NCI-H1694 (cell line): ENCODE data around the gene ASAH2B.
"Not testable (repeated sequence)": the region's sequence is repeated elsewhere in the genome, so short reads cannot be mapped to it uniquely, and the experiment has no call there.

ENCODE experiments used
- DNase-seq: peaks from one replicate; lab custom pipeline; 2025; lab: John Stamatoyannopoulos, UW

Gene ASAH2B

DNA sequence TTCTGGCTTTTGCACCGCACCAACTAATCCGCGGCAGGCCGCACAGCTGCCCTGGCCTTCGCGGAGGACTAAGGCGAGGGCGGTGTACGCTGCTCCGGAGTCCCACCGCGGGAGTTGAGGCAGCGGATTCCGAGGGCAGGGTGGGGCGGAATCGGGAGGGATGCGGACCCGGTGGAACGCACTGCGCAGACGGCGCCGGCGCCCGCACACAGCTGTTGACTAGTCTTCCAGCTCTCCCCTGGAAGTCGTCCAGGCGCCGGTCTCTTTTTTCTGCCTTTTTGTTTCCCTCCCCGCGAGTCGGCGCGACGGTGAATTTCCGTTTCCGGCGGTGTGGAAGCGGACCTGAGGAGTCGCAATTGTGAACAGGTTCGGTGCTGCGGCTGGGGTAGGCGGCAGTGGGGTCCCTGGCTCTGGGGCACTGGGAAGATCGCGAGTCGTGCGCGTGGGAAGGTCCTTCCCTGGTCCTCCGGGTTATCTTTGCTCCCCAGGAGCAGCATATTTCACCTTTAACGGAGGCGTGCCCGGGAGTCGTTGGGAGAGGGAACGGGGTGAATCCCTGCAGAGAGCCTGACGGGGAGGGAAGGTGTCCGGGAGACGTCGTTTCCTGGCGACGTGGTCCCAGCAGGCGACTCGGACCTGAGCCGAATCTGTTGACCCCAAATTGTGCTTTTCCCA is at the start of gene ASAH2B:
ASAH2B (plus strand) TSS at position 319 of the 675 bp plus-strand sequence. CDS start 5,195 bp downstream, outside the sequence.
- peak; percentile 66 for DNase-seq

DNA sequence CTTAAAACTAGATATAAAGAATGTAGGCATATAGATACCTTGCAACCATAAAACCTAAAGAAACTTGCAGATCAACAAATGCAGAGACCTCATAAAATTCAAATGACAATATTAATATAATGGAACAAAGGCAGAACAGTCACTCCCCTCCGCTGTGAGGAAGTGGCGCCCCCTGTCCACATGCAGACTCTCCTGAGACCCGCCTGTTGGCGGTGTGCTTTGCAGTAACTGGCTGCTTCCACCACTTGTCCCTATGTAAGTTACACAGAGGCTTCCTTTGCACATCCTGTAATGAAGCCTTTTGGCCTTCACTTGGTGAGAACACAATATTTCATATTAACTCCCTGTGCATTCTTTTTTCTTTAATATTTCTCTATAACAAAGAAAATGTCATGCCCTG is 41.9 kb upstream of the ASAH2B start:
- not testable (repeated sequence) for DNase-seq

DNA sequence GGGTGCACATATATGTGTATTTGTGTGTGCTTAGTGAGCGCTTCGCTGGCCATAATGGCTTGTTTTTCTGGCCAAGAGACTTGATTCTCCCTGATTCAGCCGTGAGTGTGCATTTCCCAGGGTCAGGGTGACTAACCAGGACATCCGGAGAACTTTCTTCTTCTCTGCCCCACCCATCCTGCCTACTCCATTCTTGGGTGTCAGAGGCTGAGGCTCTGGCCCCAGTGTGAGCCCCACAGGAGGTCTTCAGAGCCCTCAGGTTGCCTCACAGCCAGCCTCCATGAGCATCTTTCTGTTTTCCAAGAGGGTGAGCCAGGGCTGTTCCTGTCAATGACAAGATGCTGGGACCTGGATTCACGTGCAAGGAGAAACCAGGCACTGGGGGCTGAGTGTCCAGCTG is 37.8 kb upstream of the ASAH2B start:
- not testable (repeated sequence) for DNase-seq

DNA sequence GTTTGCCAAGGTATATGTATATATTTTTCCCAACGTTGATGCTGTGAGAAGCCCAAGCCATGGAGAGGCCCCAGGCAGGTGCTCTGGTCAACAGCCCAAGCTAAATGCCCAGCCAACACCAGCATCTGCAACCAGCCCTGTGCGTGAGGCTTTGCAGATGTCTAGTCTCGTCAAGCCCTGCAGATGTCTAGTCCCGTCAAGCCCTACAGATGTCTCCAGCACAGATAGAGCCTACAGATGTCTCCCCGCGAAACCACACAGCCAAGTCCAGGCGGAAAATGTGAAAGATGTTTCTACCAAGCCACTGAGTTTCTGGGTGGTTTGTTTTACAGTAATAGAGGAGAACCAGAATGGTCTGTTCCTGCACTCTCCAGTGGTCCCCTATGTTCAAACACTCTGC is 36.7 kb upstream of the ASAH2B start:
- DNase-seq, result not testable (repeated sequence)

DNA sequence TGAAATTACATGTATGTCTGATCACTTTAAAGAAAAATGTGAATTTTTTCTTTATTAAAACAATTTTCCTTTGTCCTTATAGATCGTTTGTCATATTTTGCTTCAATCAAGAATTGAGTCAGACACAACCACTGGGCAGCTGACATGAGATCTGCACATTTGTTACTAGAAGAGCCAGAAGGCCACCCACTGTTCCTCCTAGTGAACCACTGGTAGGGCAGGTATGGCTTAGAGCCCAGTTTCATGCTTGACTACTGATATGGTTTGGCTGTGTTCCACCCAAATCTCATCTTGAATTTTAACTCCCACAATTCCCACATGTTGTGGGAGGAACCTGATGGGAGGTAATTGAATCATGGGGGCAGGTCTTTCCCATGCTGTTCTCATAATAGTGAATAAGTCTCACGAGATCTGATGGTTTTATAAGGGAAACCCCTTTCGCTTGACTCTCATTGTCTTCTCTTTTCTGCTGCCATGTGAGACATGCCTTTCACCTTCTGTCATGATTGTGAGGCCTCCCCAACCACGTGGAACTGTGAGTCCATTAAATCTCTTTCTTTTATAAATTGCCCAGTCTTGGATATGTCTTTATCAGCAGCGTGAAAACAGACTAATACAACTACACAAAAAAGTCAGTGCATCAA is 35.2 kb upstream of the ASAH2B start:
- DNase-seq, result peak; percentile 54

DNA sequence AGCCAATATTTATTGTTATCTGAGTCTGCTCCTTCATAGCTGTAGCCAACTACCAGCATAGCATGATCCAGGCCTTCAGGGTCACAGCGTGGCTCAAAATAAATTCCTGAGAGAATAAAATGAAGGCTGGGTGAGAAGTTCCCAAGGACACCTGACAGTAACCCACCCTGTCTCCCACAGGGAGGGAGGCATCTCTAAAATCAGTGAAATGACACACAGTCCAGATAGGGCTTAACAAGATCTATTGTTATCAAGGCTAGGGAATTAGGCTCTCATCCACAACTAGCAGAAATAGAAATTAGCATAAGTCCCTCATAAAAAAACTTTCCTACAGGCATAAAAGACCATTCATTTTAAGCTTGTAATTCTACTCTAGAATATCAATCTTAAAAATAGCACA is 33.7 kb upstream of the ASAH2B start:
- not testable (repeated sequence) for DNase-seq

DNA sequence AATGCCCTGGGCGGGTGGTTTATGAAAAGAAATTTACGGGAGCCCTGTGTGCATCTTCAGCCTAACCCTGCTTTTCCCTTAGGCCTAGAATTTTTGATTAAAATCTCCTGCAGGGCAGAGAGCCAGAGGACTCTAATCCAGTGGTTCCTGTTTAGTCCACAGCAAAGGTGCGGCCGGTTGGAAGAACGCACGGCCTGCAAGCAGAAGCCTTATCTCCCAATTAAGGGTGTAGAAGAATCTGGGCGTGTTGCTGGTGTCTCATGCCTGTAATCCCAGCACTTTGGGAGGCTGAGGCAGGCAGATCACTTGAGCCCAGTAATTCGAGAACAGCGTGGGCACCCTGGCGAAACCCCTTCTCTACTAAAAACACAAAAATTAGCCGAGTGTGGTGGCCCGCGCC is 29.5 kb upstream of the ASAH2B start:
- not testable (repeated sequence) for DNase-seq

DNA sequence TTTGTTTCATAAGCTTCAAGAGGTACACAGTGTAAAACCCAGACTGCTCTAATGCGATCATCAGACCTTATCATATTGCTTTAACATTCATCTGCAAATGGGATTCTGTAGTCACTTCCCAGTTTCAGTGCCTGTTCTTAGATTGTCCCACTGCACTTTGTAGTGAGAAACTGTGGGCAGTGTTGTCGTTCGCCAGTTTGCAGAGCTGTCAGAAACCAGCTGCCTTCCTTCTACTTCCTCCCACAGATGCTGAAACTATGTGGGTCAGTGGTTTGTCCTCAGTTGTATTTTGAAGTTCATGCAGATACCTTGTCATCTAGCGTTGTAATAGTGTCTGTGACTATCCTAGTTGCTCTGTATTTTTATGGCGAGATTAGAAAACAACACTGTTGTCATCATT is 15.9 kb upstream of the ASAH2B start:
- DNase-seq, result not testable (repeated sequence)

DNA sequence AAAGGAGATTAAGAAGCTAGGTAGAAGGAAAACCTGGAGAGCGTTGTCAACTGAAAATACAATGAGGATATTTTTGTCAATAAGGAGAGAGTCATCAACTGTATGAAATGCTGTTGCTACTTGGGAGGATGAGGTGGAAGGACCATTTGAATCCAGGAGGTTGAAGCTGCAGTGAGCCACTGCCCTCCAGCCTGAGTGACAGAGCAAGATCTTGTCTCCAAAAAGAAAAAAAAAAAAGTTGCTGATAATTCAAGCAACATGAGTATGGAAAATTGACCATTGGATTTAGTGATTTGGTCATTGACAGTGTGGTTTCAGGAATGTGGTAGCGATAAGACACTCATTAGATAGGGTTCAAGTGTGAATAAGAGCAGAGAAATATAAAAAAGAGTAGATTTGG is 11.6 kb upstream of the ASAH2B start:
- not testable (repeated sequence) for DNase-seq

DNA sequence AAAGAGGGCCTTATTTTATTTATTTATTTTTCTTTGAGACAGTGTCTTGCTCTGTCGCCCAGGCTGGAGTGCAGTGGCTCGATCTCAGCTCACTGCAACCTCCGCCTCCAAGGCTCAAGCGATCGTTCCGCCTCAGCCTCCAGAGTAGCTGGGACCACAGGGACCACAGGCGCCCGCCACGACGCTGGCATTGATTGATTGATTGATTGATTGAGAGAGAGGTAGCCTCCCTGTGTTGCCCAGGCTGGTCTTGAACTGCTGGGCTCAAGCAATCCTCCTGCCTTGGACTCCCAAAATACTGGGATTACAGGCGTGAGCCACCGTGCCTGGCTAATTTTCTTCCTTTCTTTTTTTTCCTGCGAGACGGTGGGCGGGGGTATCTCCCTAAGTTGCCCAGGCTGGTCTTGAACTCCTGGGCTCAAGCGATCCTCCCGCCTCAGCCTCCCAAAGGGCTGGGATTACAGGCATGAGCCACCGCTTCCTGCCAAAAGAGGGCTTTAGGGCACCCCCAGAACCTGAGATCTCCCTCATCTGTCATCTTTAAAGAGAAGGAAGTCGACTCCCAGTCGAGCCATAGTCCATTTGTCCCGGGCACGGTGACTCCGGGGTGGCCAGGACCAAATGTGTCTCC is 634 bp upstream of the ASAH2B start:
- not testable (repeated sequence) for DNase-seq

DNA sequence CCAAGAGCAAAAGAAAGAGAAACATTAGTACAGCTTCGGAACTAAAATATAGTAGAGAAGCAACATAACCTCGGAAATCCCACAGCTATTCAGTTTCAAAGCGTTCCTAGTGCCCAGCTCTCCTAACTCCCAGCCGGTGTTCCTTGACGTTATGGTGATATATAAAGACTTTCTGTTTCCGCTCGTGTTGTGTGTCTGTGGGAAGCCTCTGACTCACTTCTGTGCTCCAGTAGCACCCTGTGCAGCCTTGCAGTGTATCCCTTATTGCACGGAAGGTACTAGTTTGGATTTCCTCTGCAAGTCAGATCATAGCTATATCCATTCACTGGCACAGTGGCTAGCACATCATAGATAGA is 535 bp downstream of the ASAH2B start:
- no peak for DNase-seq

DNA sequence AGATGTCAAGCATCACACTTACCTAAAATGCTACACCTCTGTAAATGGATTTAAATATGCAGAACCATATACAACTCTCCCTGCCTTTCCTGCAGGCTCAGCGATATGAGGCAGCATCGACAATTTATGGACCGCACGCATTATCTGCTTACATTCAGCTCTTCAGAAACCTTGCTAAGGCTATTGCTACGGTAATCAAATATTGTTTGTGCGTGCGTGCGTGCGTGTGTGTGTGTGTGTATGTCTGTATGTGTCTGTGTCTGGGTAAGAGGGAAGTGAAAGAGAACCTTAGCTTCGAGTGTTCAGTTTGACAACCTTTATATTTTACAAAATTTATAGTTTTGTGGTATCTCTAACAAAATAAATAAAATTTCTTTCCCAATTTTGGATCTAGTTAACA is 3.1 kb downstream of the ASAH2B start:
- not testable (repeated sequence) for DNase-seq

DNA sequence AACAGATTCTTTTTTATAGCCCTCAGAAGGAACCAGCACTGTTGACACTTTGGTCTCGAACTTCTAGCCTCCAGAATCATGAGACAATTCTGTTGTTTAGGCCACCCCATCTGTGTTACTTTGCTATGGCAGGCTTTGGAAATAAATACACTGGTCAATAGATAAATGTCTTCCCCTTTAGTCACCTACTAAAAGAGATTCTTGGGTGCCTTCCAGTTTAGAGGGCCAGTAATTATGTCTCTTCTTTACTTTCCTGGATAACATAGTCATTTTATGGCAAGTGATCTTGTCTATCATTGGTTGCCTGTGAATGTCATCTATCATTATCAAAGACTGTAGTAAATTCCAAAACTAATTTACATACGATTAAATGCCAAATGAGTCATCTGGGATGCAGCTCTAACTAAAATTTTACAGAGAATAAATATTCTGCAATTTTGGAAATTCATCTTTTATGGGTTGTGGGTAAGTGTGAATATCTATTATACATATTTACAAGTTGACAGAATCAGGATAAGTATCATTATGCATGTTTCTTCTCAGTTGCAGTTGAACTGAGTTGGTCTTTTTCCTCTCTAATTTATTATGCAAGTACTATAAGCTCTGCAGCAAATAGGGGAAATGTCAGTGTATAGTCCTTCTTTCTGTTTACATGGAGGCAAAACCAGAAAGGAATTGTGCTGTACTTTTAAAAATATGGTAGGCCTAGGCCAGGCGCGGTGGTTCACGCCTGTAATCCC is 27.2 kb downstream of the ASAH2B start:
- not testable (repeated sequence) for DNase-seq

DNA sequence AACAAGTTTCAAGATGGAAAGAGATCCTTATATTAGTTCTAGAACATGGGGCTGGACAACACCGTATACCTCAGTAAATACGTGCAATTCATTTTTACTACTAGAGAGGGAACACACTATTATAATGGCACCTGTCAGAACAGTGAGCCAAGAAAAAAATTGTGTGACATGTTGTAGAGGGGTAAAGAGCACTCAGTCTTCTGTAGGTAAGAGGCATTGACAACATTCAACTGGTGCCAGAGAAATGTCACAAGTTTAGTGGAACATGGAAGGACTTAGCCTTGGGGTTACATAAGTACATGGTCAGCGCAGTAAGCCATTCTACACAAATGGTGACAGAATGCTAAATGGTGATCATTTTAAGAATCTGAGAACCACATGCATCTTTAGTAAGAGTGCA is 32.3 kb downstream of the ASAH2B start:
- DNase-seq, result not testable (repeated sequence)

DNA sequence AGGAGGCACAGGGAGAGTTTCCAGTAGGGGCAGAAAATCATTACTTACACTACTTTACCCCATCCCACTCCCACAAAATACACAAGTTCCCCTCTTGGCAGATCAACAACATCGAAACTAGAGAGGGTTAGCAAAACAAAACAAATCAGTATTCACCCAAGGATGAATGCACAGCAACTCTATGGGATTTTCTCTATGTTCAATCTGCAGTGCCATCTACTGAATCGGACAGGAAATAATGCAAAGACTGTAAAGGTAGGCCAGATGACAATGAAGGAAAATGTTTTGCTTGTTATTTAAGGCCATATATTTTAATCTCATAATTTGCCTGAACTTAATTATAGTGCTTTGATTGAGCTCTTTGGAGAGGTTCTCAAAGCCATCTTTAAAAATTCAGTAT is 35.1 kb downstream of the ASAH2B start:
- not testable (repeated sequence) for DNase-seq

DNA sequence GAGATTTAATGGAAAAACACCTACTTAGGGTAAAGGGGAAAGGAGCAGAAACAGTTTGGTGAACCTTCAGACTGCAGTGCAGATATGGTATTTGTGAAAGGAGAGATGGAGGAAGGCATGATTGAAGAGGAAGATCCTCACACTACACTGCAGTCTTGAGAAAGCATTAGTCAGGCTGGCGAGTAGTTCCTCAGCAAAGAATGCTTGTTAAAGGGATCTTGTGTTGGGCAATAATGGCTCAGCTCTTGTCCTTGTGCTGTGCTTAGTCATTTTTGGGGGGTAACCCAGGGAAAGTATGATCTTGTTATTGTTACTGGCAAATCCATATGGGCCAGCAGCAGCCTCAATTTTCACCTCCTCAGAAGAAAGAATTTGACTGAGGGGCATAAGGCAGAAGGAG is 40.3 kb downstream of the ASAH2B start:
- DNase-seq, result not testable (repeated sequence)

DNA sequence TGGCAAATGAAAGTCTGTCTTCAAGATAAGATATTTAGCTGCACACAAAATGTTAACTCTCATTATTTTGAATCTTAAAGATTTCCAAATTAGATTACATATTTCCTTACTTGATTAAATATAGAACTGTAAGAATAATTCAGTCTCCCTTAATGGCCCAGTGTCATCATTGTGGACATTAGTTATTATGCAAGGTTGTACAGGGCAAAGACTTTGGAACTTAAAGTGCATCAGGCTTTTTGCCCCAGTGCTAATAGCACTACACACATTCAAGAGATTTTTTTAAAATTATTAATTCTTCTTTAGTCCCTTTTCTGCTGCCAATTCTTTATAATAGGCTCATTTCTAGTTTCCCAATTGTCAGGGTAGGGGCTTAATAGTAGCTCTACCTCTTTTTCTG is 42.3 kb downstream of the ASAH2B start:
- not testable (repeated sequence) for DNase-seq

DNA sequence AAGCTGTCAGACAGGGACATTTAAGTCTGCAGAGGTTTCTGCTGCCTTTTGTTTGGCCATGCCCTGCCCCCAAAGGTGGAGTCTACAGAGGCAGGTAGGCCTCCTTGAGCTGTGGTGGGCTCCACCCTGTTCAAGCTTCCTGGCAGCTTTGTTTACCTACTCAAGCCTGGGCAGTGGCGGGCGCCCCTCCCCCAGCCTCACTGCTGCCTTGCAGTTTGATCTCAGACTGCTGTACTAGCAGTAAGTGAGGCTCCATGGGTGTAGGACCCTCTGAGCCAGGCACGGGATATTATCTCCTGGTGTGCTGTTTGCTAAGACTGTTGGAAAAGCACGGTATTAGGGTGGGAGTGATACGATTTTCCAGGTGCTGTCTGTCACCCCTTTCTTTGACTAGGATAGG is 48.2 kb downstream of the ASAH2B start:
- DNase-seq, result not testable (repeated sequence)

DNA sequence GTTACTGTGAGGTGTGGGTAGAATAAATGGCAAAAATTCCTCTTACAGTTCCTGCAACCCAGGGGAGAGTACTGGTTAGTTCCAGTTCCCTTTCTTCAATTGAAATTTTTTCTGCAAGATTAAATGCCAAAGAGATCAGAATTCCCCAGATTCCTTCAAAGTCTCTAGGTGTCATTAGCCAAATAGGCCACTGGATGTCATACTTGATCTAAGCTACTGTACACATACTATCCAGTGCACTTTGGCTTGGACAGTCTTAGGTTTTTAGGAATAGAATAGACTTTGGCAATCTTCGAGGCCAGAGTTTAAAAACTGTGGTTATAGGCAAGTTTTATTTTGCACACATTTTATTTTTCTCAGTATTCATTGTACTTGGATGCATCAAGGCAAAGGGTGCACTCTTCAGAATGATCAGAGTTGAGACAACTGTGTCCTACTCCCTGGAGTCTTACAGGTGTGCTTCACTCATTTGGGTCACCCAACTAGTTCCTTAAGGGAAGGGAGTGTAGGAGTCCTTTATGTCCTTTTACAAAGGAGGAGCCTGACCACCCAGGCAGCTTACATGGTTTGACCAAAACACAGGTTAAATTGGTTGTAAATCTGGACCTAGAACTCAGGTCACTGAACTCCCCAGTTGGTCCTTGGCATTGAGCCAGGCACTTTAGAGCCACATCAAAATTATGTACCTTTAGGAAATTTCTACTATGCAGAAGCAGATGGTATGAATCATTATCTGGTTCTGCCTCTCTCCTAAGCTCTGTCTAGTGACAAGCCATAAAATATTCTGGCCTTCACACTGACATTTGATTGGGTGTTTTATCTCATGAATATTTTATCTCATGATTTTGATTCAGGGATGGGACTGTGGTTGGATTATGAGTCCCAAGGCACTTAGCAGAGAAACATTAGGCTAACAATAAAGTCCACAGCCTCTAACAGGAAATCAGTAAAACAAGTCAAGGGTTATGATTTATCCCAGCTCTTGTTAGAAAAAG is 49.5 kb downstream of the ASAH2B start:
- no peak for DNase-seq

DNA sequence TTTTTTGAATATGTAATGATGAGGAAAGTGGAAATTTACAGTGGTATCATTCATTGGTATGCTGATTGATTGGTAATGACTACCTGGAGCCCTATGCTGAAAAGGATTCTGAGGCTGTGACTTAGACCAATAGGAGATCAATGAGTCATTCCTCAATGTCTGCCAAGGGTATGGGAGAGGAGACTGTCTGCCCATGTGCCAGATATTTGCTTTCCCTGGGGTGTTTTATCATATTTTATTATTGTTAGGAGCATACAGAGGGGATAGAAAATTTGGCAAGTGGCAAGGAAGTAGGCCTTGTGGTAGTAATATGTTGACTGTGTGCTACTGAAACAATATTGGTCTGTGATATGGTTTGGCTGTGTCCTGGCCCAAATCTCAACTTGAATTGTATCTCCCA is 54.8 kb downstream of the ASAH2B start:
- no peak for DNase-seq

DNA sequence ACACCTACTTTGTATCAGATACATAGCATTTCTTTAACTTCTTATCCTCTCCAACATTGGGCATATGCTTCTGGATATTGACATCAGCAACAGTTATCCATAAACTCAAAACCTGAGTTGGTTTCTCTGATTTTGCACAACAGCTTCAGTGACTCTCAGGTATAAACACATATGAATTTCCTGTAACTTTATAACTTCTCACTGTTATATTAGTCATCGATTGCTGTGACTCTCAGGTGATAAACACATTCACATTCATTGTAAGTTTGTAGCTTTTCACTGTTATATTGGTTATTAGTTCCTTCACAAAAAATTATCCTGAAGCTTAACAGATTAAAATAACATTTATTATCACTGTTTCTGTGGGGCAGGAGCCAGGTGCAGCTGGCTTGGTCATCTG is 57.0 kb downstream of the ASAH2B start:
- DNase-seq, result no peak
